Body of pancreas (tissue), 4 donors: ENCODE measurements around the gene DMBX1. TPM values are rescaled to one million over a fixed set of nuclear protein-coding genes. Genes with fewer than 3 reads are reported as not detected.

Source experiments
- ATAC-seq: fragments of 150-250 bp; one replicate; pipeline ENCODE4 v1.9.1; 2016
- DNase-seq, 4 donors: peaks; one replicate each; pipeline ENCODE4 v3.0.0-alpha.2; 2019
- H3K27ac ChIP-seq, 4 donors: fragments of 200-600 bp; sonication (generic); 1 replicate in 3 of 4; 2 replicates in 1 of 4; pipeline versions ENCODE4 v1.5.1 to v1.6.1; 2016 to 2019; ENCODE audit warnings: mild to moderate bottlenecking in 1 of 4, mixed read lengths in 1 of 4, moderate library complexity in 1 of 4
- H3K27me3 ChIP-seq, 2 donors: fragments of 200-600 bp; sonication (generic); one replicate each; pipeline ENCODE4 v1.6.0; 2016; ENCODE audit warnings: mild to moderate bottlenecking in 1 of 2
- H3K36me3 ChIP-seq, 2 donors: fragments of 200-600 bp; sonication (generic); replicated peaks in 1 of 2; 2 replicates each; pipeline ENCODE4 v1.5.1; 2016; ENCODE audit warnings: low read depth in 2 of 2; ENCODE audit not compliant: insufficient read depth in 1 of 2
- H3K4me1 ChIP-seq: fragments of 200-600 bp; sonication (generic); one replicate; pipeline ENCODE4 v1.6.0; 2016
- H3K4me3 ChIP-seq, 2 donors: fragments of 200-600 bp; sonication (generic); 1 replicate in 1 of 2; 2 replicates in 1 of 2; pipeline ENCODE4 v1.5.1; 2016 to 2019
- H3K9me3 ChIP-seq, 3 donors: fragments of 200-600 bp; sonication (generic); 1 replicate in 2 of 3; 2 replicates in 1 of 3; pipeline ENCODE4 v1.5.1; 2016
- POLR2A ChIP-seq, 3 donors: fragments of 450-650 bp; IDR thresholded peaks; one replicate each; pipeline ENCODE4 v1.6.1; 2016; ENCODE audit warnings: antibody characterized with exemption in 3 of 3, mild to moderate bottlenecking in 2 of 3
- WGBS, 2 donors: methylation state at CpG; one replicate each; pipeline ENCODE4 v1.1.5; 2017; 5-methylcytosine and 5-hydroxymethylcytosine counted together
- intact Hi-C: fragments of 100-400 bp; cut with DNase I; formaldehyde crosslinking; loops from one replicate; pipeline ENCODE4 v1.15.1; 2023
- total RNA-seq, 2 donors: library from RNA; depleted of rRNA; stranded (reverse); fragments of >200 nt; gene quantifications; one replicate each; pipeline ENCODE4 v1.1.0, GENCODE V29; 2016
- TF ChIP-seq, protein P1 (sequence below), 7 experiments: fragments of 450-650 bp in 4 of 7; fragments of 200-600 bp in 3 of 7; sonication (generic) in 3 of 7; IDR thresholded peaks; one replicate each; pipeline ENCODE4 v1.5.1; 2016 to 2019; ENCODE audit warnings: antibody characterized with exemption in 7 of 7

Gene DMBX1
- total RNA-seq, 2 donors from 2014 or later, result not detected

GRCh38 chr1:46458846-46459245 lies 30.8 kb upstream of the DMBX1 start:
- Histone ChIP-seq H3K27me3 (no peaks in the 10 kb centered on the region), H3K9me3 (no peaks in the 10 kb centered on the region), H3K4me3 (no peak overlapping the region), H3K4me1 (no peaks in the 10 kb centered on the region), H3K27ac (no peak overlapping the region), H3K36me3 (no peaks in the 10 kb centered on the region)
- DNase-seq (no peak), ATAC-seq (no peak)
- 68 to 74% methylated on average over 3 to 7 of the region's 7 CpGs for WGBS, 2 donors
- TF ChIP-seq POLR2A (IDR thresholded peaks at IDR 0.05), result no peak
- TF ChIP-seq, protein P1, sequence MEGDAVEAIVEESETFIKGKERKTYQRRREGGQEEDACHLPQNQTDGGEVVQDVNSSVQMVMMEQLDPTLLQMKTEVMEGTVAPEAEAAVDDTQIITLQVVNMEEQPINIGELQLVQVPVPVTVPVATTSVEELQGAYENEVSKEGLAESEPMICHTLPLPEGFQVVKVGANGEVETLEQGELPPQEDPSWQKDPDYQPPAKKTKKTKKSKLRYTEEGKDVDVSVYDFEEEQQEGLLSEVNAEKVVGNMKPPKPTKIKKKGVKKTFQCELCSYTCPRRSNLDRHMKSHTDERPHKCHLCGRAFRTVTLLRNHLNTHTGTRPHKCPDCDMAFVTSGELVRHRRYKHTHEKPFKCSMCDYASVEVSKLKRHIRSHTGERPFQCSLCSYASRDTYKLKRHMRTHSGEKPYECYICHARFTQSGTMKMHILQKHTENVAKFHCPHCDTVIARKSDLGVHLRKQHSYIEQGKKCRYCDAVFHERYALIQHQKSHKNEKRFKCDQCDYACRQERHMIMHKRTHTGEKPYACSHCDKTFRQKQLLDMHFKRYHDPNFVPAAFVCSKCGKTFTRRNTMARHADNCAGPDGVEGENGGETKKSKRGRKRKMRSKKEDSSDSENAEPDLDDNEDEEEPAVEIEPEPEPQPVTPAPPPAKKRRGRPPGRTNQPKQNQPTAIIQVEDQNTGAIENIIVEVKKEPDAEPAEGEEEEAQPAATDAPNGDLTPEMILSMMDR (IDR thresholded peaks at IDR 0.05), result no peak
- intact Hi-C loops, result no loop called here

DNA sequence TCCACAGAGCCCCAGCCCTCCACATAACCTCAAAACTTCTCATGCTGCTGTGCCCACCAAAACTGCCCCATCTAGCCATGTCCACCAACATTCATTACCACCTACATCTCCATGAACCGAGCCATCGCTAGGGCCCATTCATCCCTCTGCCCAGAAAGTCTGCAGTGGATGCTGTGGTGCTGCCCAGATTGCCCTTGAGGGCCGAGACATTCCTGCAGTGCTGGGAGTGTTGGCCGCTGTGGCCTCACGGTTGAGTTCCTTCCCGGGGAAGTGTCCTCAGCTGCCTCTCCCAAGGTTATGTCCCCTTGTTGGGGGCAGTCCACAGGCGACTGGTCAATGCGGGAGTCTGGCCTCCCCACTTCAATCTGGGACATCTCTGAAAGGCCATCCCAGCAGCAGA lies 30.3 kb upstream of the DMBX1 start:
- WGBS, 2 donors, result 68 to 96% methylated on average over 4 to 8 of the region's 8 CpGs
- H3K4me1 ChIP-seq, result no peaks in the 10 kb centered on the region
- no peaks in the 10 kb centered on the region for H3K36me3 ChIP-seq
- DNase-seq (no peak), ATAC-seq (no peak)
- TF ChIP-seq, protein P1 (IDR thresholded peaks at IDR 0.05), result no peak
- TF ChIP-seq POLR2A (IDR thresholded peaks at IDR 0.05), result no peak
- intact Hi-C loops, result no loop called here
- H3K9me3 ChIP-seq, result no peaks in the 10 kb centered on the region
- H3K27me3 ChIP-seq, result no peaks in the 10 kb centered on the region
- H3K27ac ChIP-seq, result no peak overlapping the region
- H3K4me3 ChIP-seq, result no peak overlapping the region

GRCh38 chr1:46461017-46461808 lies 28.4 kb upstream of the DMBX1 start:
- 50 to 53% methylated on average over 6 to 9 of the region's 11 CpGs for WGBS, 2 donors
- no peak overlapping the region for H3K27ac ChIP-seq
- intact Hi-C loops, result no loop called here
- H3K4me3 ChIP-seq, result no peak overlapping the region
- ATAC-seq (no peak), DNase-seq (no peak)
- H3K4me1 ChIP-seq, result peaks cover 4% of the 10 kb centered on the region
- no peaks in the 10 kb centered on the region for H3K36me3 ChIP-seq
- TF ChIP-seq POLR2A (IDR thresholded peaks at IDR 0.05), result no peak
- TF ChIP-seq, protein P1 (IDR thresholded peaks at IDR 0.05), result no peak
- H3K27me3 ChIP-seq, result no peaks in the 10 kb centered on the region
- H3K9me3 ChIP-seq, result no peaks in the 10 kb centered on the region

DNA sequence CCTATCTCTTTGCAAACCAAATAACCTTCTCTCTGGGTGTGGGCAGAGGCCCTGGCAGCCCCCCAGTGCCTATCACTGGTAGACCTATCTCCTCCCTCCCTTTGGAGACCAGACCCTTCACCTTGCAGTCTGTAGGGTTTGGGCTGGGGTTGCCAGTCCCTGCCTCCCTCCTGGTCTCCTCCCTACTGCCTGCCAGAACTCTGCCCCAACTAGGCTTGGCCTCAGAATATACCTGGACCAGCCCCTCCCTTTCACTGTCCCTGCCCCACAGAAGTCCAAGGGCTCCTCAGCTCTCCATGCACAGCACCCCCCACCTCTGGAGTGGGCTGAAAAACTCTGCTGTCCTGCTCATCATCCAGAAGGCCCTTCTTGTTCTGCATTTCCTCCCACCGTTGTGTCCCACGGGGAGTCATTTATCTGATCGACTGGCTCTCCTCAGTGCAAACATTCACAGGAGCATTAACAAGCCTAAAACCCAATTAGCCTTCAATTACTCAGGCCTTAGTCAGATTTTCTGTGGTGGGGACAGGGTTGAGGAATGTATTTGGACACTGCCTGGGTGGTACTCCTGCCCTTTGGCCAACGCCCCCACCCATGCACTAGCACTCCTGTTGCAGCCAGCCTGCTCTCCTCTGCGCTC lies 27.7 kb upstream of the DMBX1 start:
- WGBS, 2 donors, result 44 to 58% methylated on average over 5 of the region's 5 CpGs
- Histone ChIP-seq H3K4me3 (no peak overlapping the region), H3K27ac (no peak overlapping the region), H3K27me3 (no peaks in the 10 kb centered on the region), H3K4me1 (peaks cover 11% of the 10 kb centered on the region), H3K9me3 (no peaks in the 10 kb centered on the region), H3K36me3 (no peaks in the 10 kb centered on the region)
- no peak for ATAC-seq
- intact Hi-C loops, result no loop called here
- DNase-seq, result no peak
- no peak for TF ChIP-seq POLR2A (IDR thresholded peaks at IDR 0.05)
- TF ChIP-seq, protein P1 (IDR thresholded peaks at IDR 0.05), result no peak
